Cardiac muscle cell (in vitro differentiated cells and primary cell): ENCODE measurements around the gene PKP4. TPM values are rescaled to one million over a fixed set of nuclear protein-coding genes. Genes with fewer than 3 reads are reported as not detected.

Experiments used
- DNase-seq, 2 donors: peaks; one replicate each; pipeline versions ENCODE4 v3.0.0 to v3.0.0-alpha.2; 2010 to 2017; ENCODE audit warnings: low read depth in 1 of 2, low spot score in 1 of 2
- H3K27ac ChIP-seq: fragments of 200-600 bp; sonication (generic); 2 replicates; pipeline ENCODE4 v1.5.1; 2016
- H3K27me3 ChIP-seq: fragments of 200-600 bp; sonication (generic); 2 replicates; pipeline ENCODE4 v1.6.0; 2016; ENCODE audit warnings: control low read depth
- H3K36me3 ChIP-seq: fragments of 200-600 bp; sonication (generic); 2 replicates; pipeline ENCODE4 v1.5.1; 2016; ENCODE audit warnings: control low read depth
- H3K4me1 ChIP-seq: fragments of 200-600 bp; sonication (generic); 2 replicates; pipeline ENCODE4 v1.8.1; 2017; ENCODE audit warnings: low read depth, mild to moderate bottlenecking, mixed run types
- H3K4me3 ChIP-seq: fragments of 200-600 bp; sonication (generic); 2 replicates; pipeline ENCODE4 v1.5.1; 2016; ENCODE audit warnings: mild to moderate bottlenecking
- H3K9me3 ChIP-seq: fragments of 200-600 bp; sonication (generic); 2 replicates; pipeline ENCODE4 v1.5.1; 2017; ENCODE audit warnings: low read depth, mild to moderate bottlenecking, control low read depth
- polyA plus RNA-seq: library from polyadenylated mRNA; unstranded; fragments of >200 nt; fragmentation: Nextera tagmentation; extraction: Ambion mirVana; gene quantifications from 2 replicates; pipeline ENCODE4 v1.2.1, GENCODE V29; 2016
- total RNA-seq: library from RNA; depleted of rRNA; stranded (reverse); fragments of >200 nt; gene quantifications from 2 replicates; pipeline ENCODE4 v1.2.3, GENCODE V29; 2016
- TF ChIP-seq, protein P1 (sequence below): IDR thresholded peaks from 2 replicates; pipeline ENCODE4 v1.5.1; 2012; ENCODE audit warnings: low read depth, mild to moderate bottlenecking, low read length

The PKP4 gene
- total and polyA plus RNA-seq, 2 experiments from 2014 or later, result 7.2 to 73.1 TPM

- Histone ChIP-seq H3K27ac (no peak overlapping the region), H3K27me3 (no peaks in the 10 kb centered on the region), H3K4me1 (peaks cover 13% of the 10 kb centered on the region), H3K36me3 (no peaks in the 10 kb centered on the region), H3K9me3 (no peaks in the 10 kb centered on the region), H3K4me3 (no peak overlapping the region)
- TF ChIP-seq, protein P1, sequence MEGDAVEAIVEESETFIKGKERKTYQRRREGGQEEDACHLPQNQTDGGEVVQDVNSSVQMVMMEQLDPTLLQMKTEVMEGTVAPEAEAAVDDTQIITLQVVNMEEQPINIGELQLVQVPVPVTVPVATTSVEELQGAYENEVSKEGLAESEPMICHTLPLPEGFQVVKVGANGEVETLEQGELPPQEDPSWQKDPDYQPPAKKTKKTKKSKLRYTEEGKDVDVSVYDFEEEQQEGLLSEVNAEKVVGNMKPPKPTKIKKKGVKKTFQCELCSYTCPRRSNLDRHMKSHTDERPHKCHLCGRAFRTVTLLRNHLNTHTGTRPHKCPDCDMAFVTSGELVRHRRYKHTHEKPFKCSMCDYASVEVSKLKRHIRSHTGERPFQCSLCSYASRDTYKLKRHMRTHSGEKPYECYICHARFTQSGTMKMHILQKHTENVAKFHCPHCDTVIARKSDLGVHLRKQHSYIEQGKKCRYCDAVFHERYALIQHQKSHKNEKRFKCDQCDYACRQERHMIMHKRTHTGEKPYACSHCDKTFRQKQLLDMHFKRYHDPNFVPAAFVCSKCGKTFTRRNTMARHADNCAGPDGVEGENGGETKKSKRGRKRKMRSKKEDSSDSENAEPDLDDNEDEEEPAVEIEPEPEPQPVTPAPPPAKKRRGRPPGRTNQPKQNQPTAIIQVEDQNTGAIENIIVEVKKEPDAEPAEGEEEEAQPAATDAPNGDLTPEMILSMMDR, result no peak
- DNase-seq, result peak in 1 of 2 donors; percentile 21
These were observed 41.4 kb downstream of the PKP4 start for GRCh38 chr2:158498043-158498748.

DNA sequence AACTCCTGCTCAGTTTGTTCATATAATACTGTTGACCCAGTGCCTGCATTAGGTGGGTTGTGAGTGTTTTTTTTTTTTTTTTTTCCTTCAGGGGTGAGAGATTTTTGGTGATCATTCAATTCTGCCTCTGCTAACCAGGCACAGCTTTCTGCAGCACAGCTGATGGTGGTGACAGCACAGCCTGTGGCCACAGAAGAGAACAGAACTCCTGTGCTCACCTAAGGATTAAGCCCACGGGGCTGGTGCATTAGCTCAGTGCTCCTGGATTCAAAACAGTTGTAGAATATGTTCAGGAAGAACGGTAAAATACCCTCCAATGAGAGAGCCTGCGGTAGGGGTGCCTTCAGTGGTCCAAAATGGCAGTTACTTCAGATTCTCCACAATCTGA is 42.0 kb downstream of the PKP4 start:
- Histone ChIP-seq H3K27me3 (no peaks in the 10 kb centered on the region), H3K27ac (no peak overlapping the region), H3K4me1 (peaks cover 10% of the 10 kb centered on the region), H3K4me3 (no peak overlapping the region), H3K9me3 (no peaks in the 10 kb centered on the region), H3K36me3 (no peaks in the 10 kb centered on the region)
- TF ChIP-seq, protein P1, result no peak
- no peak for DNase-seq

- Histone ChIP-seq H3K9me3 (no peaks in the 10 kb centered on the region), H3K4me3 (no peak overlapping the region), H3K27ac (no peak overlapping the region), H3K27me3 (no peaks in the 10 kb centered on the region), H3K36me3 (no peaks in the 10 kb centered on the region), H3K4me1 (peaks cover 10% of the 10 kb centered on the region)
- DNase-seq, result no peak
- TF ChIP-seq, protein P1, result no peak
These were observed 42.6 kb downstream of the PKP4 start for GRCh38 chr2:158499383-158499782.

- Histone ChIP-seq H3K4me1 (peaks cover 10% of the 10 kb centered on the region), H3K9me3 (no peaks in the 10 kb centered on the region), H3K4me3 (no peak overlapping the region), H3K27ac (no peak overlapping the region), H3K27me3 (no peaks in the 10 kb centered on the region), H3K36me3 (no peaks in the 10 kb centered on the region)
- DNase-seq, result no peak
- TF ChIP-seq, protein P1, result no peak
These were observed 43.6 kb downstream of the PKP4 start for GRCh38 chr2:158500333-158500732.

DNA sequence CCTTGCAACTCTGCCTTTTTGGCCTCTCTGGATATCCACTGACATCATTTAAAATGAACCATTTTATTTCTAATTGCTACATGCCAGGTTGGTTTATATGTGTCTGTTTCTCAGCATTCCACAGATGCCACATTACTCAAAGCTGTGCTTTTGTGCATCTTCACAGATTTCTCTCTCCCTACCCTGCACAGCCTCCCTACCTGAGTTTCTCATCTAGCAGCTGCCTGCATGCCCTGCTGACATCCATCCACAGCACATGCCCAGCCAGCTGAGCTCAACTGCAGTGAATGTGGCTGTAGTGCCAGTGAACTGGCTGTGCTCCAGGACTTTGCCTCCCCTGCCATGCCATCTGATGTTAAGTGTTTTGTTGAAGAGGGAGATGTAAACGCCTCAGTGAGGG is 44.5 kb downstream of the PKP4 start:
- H3K36me3 ChIP-seq, result no peaks in the 10 kb centered on the region
- no peak for DNase-seq
- no peaks in the 10 kb centered on the region for H3K27me3 ChIP-seq
- no peak overlapping the region for H3K27ac ChIP-seq
- TF ChIP-seq, protein P1, result no peak
- no peaks in the 10 kb centered on the region for H3K9me3 ChIP-seq
- H3K4me3 ChIP-seq, result no peak overlapping the region
- peaks cover 10% of the 10 kb centered on the region for H3K4me1 ChIP-seq
